AG08396 (cell line): ENCODE data around the gene SMARCD2.

ENCODE experiments used
- DNase-seq: peaks from one replicate; pipeline ENCODE4 v3.0.0; 2012; ENCODE audit warnings: low spot score, mixed read lengths

SMARCD2 gene

DNA sequence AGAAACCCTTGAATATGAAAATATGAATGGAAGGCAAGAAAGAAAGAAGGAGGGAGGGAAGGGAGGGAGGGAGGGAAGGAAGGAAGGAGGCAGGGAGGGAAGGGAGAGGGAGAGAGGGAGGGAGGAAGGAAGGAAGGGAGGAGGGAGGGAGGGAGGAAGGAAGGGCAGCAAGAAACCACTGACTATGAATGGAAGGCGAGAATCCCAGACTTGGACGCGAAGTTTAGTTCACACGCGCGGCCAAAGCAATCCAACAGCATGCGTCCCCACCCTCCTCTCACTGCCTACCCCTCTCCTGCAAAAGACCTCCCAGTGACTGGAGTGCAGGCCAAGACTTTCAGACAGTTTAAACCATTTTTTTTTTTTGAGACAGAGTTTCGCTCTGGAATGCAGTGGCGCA lies 7.9 kb upstream of the SMARCD2 start:
- no peak for DNase-seq

DNA sequence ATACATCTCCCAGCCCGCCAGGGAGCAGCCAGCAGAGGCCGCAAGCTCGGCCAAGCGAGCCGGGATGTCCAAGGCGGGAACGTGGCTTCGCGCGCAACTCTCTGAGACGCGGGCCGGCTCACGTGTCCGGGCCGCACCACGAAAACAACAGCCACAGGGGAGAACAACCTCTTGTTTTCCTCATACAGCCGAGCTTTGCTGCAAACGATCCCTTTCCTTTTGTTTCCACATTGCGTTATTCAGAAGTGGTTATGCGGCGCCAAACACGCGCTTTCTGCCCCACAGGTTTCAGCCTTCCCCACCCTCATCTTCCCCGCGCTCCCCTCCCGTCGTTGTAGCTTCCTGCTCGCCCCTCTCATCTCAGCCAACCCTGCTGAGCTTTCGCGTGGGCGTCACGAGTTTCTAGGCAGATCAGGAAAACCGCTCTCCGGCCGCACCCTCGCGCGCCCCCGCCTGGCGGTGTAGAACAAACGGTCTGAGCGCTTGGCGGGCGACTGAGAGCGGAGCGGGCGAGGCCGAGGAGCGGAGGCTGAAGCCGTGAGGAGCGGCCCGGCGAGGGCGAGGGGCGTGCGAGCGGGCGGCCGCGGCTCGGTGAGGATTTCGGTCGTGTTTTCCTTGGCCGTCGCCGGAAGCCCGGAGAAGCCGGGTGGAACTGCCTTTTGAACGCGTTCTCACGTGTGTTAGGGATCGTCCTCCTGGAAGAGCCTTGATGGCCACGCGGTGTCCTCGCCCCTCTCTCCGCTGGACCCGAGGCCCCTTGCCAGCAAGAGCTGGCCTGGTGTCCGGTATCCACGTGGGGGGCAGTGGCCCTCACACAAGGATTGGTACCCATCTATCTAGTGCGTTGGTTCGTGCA lies 6.6 kb upstream of the SMARCD2 start:
- peak; percentile 93 for DNase-seq

DNA sequence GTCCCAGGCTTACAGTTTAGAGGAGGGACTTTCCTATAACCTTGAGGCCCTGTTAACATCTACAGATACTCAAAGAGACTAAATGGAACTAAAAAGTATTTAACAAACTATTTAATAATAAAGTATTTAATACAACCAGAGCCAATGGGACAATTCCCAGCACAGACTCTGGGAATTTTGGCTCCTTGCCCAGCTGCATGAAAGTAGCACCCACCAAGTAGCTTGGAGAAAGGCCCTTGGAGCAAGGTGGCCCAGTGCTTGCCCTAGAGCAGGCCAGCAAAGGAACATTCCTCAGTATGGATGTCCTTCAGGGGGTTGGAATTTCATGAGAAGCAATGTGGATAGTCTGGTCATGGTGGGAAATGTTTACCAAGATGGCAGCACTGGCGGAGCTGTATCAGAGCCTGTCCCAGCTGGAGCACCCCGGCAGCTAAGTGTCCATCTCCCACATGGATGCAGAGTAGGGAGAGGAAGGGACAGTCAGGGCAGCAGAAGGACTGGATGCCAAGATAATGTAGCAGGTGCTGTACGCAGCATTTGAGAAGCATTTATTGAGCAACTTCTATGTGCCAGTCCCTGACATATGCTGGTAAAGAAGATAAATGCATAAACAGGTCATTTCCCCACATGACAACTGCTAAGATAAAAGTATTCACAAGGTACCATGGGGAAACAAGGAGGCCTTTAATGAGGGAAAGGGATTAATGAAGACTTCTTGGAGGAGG lies 5.2 kb upstream of the SMARCD2 start:
- DNase-seq, result no peak

DNA sequence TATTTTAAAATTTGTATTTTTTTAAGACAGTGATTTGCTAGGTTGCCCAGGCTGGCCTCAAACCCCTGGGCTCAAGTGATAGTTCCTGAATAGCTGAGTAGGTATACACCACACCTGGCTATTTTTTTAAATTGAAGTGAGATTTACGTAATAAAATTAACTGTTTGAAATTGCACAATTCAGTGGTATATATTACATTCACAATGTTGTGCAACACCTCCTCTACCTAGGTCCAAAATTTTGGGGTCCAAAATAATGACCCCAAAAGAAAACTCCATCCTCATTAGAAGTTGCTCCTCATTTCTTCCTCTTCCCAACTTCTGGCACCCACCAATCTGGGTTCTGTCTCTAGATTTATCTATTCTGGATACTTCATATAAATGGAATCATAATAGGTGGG lies 3.0 kb upstream of the SMARCD2 start:
- no peak for DNase-seq

DNA sequence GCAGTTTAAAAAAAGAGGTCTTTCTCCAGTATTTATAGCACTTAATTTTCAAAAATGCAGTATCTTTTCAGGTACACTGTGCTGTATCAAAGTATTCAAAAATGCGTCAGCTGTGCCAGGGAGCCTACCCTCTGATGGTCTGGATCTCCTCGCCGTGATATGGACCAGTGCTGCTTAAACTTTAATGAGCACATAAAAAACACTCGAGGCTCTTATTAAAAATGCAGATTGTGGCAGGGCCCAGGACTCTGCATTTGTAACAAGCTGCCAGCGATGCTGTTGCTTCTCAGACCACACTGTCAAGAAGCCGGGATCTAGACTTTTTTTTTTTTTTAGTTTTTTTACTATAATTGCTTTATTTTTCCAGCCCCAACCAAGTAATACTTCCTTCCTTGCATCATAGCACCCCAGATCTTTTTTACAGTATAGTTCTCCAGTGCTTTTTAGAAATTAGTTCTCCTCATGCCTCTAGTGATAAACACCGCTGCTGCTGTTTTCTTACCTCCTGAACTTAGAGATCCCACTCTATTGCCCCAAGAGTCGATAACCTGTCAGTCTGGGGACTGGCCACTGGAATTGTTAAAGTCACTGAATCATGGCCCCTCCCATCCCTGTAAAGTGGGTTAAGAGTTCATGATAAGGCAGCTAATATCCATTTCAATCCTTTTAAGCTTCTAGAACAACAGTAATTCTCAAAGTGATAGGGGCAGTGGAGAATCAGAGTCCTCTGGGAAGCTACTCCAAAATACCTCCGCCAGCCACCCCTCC lies 1.6 kb upstream of the SMARCD2 start:
- no peak for DNase-seq

DNA sequence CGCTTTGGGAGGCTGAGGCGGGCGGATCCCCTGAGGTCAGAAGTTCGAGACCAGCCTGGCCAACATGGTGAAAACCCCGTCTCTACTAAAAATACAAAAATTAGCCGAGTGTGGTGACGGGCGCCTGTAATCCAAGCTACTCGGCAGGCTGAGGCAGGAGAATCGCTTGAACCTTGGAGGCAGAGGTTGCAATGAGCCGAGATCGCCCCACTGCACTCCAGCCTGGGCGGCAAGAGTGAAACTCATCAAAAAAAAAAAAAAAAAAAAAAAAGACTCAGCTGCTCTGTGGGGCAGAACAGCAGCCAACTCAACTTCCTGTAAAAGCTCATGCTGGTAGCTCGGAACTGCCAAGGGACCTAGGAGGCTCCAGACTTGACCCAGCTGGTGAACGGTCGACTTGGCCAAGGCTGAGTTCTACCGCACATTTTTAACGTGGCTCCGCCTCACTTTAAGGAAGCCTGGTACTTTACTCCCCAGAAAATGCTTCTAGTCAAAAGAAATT lies 953 bp upstream of the SMARCD2 start:
- peak; percentile 78 for DNase-seq

DNA sequence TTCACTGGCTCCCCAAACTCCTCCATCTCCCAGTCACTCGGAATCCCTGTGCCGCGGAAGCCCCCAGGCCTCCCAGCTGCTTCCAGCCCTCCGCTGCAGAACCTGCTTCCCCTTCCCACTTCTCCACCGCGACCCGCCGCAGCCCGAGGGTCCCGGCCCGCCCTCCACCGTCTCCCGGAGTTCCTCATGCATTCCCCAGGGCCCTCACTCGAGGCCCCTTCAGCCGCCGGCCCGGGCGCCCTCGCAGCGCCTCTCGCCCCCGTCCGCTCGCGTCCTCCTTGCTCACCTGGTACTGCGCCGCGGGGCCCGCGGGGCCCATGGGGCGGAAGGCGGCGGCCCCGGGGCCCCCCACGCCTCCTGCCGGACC lies 329 bp downstream of the SMARCD2 start:
- no peak for DNase-seq

DNA sequence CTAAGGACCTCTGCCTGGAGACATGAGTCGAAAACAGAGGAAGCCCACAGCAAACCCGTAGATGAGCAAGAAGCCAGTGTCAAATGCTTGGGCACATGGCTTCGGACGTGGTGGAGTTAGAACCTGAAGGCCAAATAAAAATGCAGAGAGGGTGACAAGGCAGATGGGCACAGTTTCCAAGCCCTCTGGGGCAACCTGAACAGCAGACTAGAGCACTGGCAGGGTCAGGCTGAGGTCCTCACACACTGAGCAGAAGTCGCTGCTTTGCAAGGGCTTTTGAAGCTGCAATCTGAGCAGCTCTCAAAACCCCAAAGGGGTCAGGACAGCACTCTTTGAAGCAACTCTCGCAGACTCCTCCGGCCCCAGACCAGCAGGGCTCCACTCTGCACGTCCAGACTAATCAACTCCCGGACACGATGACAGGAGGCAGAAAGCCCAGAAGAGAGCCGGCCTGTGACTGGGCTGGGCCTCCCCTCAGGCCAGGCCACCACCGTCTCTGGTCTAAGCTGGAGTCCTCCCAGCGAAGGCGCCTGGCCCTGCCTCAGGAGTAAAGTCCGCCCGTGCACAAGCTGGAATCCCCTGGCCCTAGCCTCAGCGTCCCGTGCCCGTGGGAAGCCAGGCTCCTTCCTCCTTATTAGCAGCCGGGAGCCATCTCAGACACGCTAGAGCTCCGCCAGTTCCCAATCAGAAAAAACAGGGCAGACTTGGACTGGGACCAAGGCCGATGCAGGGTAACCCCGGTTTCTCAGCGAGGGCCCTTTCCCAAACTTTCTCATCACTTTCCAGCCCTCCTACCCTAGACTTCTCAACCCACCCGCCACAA lies 924 bp downstream of the SMARCD2 start:
- DNase-seq, result peak; percentile 48

DNA sequence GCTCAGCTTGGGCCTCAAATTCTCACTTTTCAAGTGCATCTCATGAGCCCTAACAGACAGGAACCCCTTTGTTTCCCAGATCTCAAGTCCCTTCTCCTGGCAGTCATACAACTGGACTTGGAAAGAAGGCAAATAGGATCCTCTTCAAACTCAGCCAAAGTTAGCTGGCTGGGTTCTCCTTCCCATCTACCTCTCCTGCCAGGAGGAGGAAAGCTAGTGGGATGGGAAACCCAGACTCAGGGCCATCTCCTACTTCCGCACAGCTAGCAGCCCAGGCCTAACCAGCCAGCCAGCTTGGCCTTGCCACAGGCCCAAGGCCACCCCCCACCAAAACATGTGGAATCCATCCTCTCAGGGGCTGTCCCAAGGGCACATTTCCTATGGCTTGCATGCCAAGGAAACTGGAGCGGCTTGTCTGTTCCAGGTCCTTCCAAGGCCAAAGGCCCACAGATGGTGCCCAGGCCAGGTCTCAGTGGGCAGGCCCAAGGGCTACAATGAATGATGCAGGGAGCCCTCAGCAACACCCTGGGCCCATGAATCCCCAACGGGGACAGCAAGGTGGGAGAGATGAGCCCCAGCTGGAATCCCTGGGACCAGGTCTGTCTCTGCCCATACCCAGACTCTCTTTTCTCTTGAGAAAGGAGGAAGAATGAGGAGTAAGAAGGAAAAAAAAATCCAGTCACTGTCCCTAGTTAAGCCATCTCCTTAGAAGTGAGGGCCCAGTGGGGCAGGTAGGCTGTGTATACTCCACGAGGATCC lies 1.7 kb downstream of the SMARCD2 start:
- no peak for DNase-seq

DNA sequence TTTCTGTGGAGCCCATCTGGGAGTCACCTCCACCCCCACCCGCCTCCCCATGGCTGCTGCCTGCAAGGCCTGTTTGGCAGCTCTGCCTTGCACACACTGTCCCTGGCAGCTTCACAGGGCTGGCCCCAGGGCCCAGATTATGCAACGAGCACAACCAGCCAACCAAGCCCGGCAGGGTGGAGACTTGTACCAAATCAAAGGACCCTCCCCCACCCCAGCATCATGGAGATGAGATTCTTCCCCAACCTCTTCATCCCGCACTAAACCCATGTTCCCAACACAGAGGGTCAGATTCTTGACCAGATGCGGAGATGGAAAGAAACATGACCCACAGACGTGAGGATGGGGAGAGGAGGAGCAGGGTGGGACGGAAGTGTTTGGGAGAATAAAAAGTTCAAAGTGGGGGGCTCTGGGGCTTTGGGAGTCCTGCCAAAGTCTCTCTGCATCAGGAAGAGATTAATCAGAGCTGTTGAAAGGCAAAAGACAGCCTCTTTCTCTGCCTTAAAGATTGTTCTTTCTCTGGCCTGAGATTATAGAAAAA lies 3.8 kb downstream of the SMARCD2 start:
- DNase-seq, result peak; percentile 43

DNA sequence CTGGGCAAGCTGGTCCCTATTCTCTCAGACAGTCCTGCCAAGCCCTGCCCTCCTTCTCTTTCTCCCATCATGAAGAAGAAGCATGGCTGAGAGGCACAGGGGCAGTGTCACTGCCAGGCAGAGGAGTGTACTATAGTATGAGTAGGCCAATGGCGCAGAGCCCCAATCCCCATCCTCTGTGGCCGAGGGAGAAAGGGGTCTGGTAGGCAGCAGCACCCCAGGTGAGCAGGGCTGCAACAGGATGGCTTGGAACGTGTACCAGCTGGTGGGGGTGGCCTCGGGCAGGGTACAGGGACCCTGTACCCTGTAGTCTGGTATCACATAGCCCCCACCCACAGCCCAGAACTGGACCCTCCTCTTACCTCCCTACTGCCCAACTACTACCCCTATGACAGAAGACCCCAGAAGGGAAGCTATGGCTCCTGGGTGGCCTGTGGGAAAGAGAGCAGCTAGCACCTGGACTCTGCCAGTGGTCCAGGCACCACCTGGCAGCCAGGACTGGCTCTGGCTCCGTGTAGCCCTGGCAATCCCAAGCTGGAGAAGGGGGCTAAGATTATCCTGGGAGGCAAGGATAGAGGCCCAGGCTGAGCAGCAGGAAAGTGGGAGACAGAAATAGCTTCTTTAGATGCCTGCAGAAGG lies 4.4 kb downstream of the SMARCD2 start:
- no peak for DNase-seq

DNA sequence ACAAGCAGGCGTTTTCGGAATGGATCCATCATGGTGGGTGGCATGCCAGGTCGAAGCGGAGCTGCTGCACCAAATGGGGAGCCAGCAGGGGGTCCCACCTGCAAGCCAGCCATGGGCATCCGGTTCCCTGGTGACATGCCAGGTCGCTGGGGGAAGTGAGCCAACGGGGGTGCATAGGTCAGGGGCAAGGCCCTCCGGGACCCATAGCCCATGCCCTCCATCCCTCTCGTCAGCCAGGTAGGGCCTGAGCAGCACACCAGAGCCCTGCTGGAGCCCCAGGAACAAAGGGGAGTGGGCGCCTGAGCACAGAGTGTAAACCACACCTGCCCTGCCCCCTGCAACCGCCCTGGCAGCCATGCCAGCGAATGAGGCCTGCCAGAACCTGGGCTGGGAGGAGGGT lies 5.0 kb downstream of the SMARCD2 start:
- DNase-seq, result no peak

DNA sequence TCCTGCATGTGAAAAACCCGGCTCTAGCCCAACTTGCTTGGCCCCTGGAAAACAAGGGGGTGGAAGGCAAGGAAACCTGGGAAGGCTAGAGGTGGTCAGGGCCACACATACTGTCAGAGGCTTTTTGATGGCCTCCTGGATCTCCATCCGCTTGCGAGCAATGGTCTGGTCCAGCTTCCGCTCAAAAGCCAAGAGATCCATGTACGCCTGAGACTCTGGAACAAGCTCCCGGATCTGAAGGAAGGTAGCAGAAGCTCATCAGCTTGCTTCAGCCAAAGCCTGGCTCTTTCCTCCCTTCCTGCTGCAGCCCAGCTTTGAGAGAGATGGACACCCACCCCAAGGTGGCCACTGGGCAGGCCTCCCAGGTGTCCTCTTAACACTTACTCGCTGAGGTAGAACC lies 5.7 kb downstream of the SMARCD2 start:
- no peak for DNase-seq

DNA sequence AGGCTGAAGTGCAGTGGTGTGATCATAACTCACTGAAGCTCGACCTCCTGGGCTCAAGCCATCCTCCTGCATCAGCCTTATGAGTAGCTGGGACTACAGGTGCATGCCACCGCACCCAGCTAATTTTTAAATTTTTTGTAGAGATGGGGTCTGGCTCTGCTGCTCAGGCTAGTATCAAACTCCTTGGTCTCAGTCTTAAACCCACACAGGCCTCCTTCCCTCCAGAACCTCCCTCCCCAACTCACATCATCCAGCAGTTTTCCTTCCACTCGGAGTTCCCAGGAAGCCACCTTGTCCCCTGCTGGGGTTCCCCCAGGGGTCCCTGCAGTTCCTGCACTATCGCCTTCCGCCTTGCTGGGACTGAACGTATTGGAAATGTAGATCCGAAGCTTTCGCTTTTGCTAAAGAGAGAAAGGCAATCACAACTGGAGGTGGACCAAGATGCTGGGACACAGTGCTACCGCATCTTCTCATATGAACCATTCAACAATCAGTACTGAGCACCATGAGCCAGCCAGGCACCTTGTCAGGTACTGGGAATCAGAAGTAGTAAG lies 7.2 kb downstream of the SMARCD2 start:
- DNase-seq, result no peak

DNA sequence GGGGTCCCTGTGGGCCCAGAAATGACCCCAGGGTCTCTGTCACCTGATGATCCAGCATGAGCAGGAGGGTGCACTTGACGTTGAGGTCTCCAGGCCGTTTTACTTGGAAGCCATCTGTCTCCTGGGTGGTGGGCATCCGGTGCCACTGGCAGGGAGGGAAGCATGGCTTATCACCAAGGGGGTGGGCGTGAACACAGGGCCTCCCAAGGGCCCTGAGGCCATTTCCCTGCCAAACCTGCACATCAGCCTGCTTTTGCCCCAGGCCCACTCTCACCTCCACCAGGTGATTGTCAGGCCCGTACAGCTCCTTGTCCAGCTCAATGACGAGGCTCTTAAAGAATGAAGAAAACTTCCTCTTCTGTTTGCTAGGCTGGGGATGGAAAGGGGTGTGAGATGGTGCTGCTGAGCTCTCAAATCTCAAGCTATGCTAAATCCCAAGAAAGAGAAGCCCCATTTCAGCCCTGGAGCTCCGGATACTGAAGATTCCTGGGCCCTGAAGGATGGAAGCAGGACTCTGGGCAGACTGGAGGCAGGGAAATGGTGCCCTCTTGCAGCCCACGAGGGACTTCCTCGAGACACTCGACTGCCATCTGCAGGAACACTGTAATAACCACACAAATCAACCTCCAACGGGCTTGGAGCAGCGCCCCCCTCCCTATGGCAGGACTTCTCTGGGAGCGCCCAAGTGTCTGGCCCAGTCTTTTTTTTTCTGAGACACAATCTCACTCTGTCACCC lies 7.9 kb downstream of the SMARCD2 start:
- peak; percentile 73 for DNase-seq

DNA sequence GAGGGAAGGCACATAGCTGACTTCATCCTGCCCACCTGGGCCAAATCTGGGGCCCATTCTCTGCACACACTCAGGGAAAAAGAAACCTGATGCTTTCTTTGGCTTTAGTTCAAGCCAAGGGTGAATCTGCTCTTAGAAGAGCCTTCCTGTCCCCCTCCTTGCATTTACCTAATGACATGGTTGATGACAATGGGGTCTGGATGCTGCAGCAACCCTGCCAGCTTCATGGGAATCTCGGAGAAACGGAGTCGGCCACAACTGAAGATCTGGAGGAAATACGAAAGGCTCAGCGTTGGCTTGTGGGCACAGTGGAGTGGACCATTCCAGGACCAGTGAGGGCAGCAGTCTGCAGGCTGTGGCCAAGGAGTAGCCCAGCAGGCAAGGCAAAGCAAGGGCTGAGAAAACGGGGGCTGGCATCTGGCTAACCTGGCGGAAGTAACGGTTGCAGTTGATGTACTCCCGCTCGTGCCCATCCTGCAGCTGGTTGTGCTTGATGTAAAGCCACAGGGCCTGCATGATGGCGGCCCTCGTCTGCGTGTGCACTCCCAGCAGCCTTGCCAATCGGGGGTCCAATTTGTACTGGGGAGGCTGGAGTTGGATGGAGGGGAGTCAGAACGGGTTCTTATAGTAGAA lies 8.6 kb downstream of the SMARCD2 start:
- DNase-seq, result no peak

DNA sequence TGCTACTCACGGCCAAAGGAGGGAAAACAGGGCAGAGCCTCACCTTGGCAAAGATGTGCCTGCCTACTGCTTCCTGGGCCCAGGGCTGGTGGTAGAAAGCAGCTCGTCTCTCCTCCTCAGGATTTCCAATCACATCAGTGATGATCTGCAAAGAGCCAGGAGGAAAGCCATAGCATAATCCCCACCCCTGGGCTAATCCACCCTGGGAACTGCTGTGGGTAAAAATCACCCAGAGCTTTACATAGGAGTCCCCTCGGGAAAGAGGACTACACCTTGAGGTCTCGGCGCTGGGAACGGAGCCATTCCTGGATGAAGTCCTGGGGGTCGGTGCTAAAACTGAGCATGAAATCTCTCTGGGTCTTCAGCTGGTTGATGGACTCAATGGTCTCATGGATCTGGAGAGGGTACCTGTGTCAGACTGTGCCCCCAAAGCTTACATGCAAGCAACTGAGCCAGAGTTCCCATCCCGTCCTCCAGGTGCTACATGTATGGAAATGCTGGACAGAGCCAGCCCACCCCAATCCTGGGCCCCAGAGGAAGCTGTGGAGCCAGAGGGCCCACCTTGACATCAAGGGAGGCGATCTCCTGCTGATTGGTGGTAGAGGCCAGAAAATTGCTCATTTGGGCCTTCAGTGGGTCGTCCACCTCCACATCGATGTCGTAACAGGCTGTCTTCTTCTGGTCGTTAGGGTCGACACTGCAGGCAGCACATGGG lies 9.3 kb downstream of the SMARCD2 start:
- no peak for DNase-seq

DNA sequence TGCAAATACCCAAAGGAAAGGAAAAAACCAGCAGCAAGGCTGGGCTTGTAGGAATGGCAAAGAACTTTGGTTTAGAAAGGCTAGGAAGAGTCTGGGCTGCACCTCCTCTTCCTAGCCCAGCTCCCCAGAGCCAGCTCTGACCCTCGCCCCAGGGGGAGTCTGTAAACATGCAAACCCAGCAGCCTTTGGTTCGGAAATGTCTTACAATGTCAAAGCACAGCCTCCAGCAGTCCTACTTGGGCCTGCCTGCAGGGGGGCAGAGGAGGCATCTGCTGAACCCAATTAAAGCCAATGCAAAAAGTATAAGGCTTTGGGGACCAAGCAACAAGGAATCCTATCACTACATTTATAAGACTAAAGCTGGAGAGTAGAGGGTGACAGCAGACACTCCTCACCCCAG lies 10.0 kb downstream of the SMARCD2 start:
- DNase-seq, result no peak
